ENCODE results near the gene CHRNA7. TPM values are rescaled to one million over a fixed set of nuclear protein-coding genes. Genes with fewer than 3 reads are reported as not detected.

Gene CHRNA7
- 8.8 TPM for total RNA-seq

GRCh38 chr15:32029862-32030781 lies at the start of gene CHRNA7:
CHRNA7 (plus strand) TSS chr15:32030515; CDS start chr15:32030595, 80 bp downstream.

Small RNA genes within 50 kb of the gene (small RNA-seq; reads per million reads assigned to genes)
- not detected for gene RF00019 (ENCODE audit: low replicate concordance)

Other genes with a start within 250 kb of the CHRNA7 start
- gene OTUD7A, start 159.8 kb upstream of the CHRNA7 start, total RNA-seq, result 19.1 TPM

Measured in parietal lobe (tissue), 2 donors.